ENCODE data around the gene SDF4.
A peak's percentile ranks its signal among the peaks of the same experiment; 100 is the strongest.

Gene SDF4

GRCh38 chr1:1236176-1236763 is 4.5 kb upstream of the SDF4 start:
- no peak overlapping the region for H4K8ac ChIP-seq (ENCODE audit: low read depth, low read length)
- H3K27ac ChIP-seq (replicated peaks; ENCODE audit: low read length): no peak overlapping the region
- peak overlapping the region; percentile 8 for H3K14ac ChIP-seq (ENCODE audit: low read length)
- H3K4ac ChIP-seq (ENCODE audit: low read length): no peak overlapping the region
- peaks cover 17 to 41% of the 10 kb centered on the region in 2 donors for H3K4me1 ChIP-seq (ENCODE audit: control insufficient read depth in 2 of 2, insufficient read depth in 1 of 2, low read depth in 1 of 2, low read length in 2 of 2)
- no peak overlapping the region for H2AFZ ChIP-seq (ENCODE audit: low read length)
- no peak for DNase-seq (ENCODE audit: low spot score)
- peak overlapping the region; percentile 87 for H3K23ac ChIP-seq (ENCODE audit: low read depth, low read length, poor library complexity)
- H2AK5ac ChIP-seq (ENCODE audit: low read depth, low read length): peak overlapping the region; percentile 46
- no peak overlapping the region for H2BK120ac ChIP-seq (ENCODE audit: low read depth, low read length)
- peaks cover 12% of the 10 kb centered on the region for H3K79me1 ChIP-seq (ENCODE audit: low read depth, low read length)
- no peak overlapping the region for H3K4me2 ChIP-seq (ENCODE audit: insufficient read depth, low read length, poor library complexity, severe bottlenecking)
- no peak overlapping the region for H3K4me3 ChIP-seq (ENCODE audit: low read length in 2 of 2)
- peaks cover 0 to 12% of the 10 kb centered on the region in 2 donors for H3K9me3 ChIP-seq (replicated peaks in 1 of 2; ENCODE audit: control insufficient read depth in 2 of 2, insufficient read depth in 1 of 2, low read depth in 1 of 2, low read length in 2 of 2)
- WGBS, 2 donors (ENCODE audit: extremely low coverage in 2 of 2, insufficient read length in 2 of 2, insufficient replicate concordance in 1 of 2): no CpG with 5 or more reads among the region's 22 CpGs
- peaks cover 12 to 22% of the 10 kb centered on the region in 2 donors for H3K36me3 ChIP-seq (replicated peaks in 1 of 2; ENCODE audit: control insufficient read depth in 2 of 2, insufficient read depth in 2 of 2, low read length in 2 of 2)
- peaks cover 0 to 4% (median 0%) of the 10 kb centered on the region in 3 experiments for H3K27me3 ChIP-seq (ENCODE audit: control insufficient read depth in 3 of 3, insufficient read depth in 3 of 3, low read depth in 1 of 3, low read length in 3 of 3)
- H2BK5ac ChIP-seq (ENCODE audit: low read length): no peak overlapping the region
- no peak overlapping the region for H3K9ac ChIP-seq (ENCODE audit: low read depth, low read length, poor library complexity)
- H3K18ac ChIP-seq (ENCODE audit: low read length): peak overlapping the region; percentile 48
- H4K91ac ChIP-seq (ENCODE audit: low read depth, low read length, poor library complexity): no peak overlapping the region
- H2BK12ac ChIP-seq (ENCODE audit: low read length): no peak overlapping the region
- no peak overlapping the region for H2BK15ac ChIP-seq (ENCODE audit: low read length)

- H3K9me3 ChIP-seq (replicated peaks in 1 of 2; ENCODE audit: control insufficient read depth in 2 of 2, insufficient read depth in 1 of 2, low read depth in 1 of 2, low read length in 2 of 2): peaks cover 0 to 12% of the 10 kb centered on the region in 2 donors
- DNase-seq (ENCODE audit: low spot score): no peak
- no peaks in the 10 kb centered on the region for H3K27me3 ChIP-seq (ENCODE audit: control insufficient read depth in 3 of 3, insufficient read depth in 3 of 3, low read depth in 1 of 3, low read length in 3 of 3)
- H2BK5ac ChIP-seq (ENCODE audit: low read length): peak overlapping the region; percentile 19
- no peak overlapping the region for H3K4me3 ChIP-seq (ENCODE audit: low read length in 2 of 2)
- no peak overlapping the region for H3K4me2 ChIP-seq (ENCODE audit: insufficient read depth, low read length, poor library complexity, severe bottlenecking)
- no peak overlapping the region for H3K9ac ChIP-seq (ENCODE audit: low read depth, low read length, poor library complexity)
- H3K4ac ChIP-seq (ENCODE audit: low read length): no peak overlapping the region
- peaks cover 12 to 23% of the 10 kb centered on the region in 2 donors for H3K36me3 ChIP-seq (replicated peaks in 1 of 2; ENCODE audit: control insufficient read depth in 2 of 2, insufficient read depth in 2 of 2, low read length in 2 of 2)
- H3K27ac ChIP-seq (replicated peaks; ENCODE audit: low read length): no peak overlapping the region
- no peak overlapping the region for H2AFZ ChIP-seq (ENCODE audit: low read length)
- H3K4me1 ChIP-seq (ENCODE audit: control insufficient read depth in 2 of 2, insufficient read depth in 1 of 2, low read depth in 1 of 2, low read length in 2 of 2): peaks cover 20 to 44% of the 10 kb centered on the region in 2 donors
- no peak overlapping the region for H2BK12ac ChIP-seq (ENCODE audit: low read length)
- peaks cover 12% of the 10 kb centered on the region for H3K79me1 ChIP-seq (ENCODE audit: low read depth, low read length)
- no peak overlapping the region for H2BK15ac ChIP-seq (ENCODE audit: low read length)
- no peak overlapping the region for H3K18ac ChIP-seq (ENCODE audit: low read length)
- no peak overlapping the region for H2BK120ac ChIP-seq (ENCODE audit: low read depth, low read length)
- H4K8ac ChIP-seq (ENCODE audit: low read depth, low read length): no peak overlapping the region
- WGBS, 2 donors (ENCODE audit: extremely low coverage in 2 of 2, insufficient read length in 2 of 2, insufficient replicate concordance in 1 of 2): no CpG with 5 or more reads among the region's 27 CpGs
- no peak overlapping the region for H4K91ac ChIP-seq (ENCODE audit: low read depth, low read length, poor library complexity)
- H3K23ac ChIP-seq (ENCODE audit: low read depth, low read length, poor library complexity): peak overlapping the region; percentile 34
- H2AK5ac ChIP-seq (ENCODE audit: low read depth, low read length): no peak overlapping the region
- peak overlapping the region; percentile 63 for H3K14ac ChIP-seq (ENCODE audit: low read length)
These were observed 3.4 kb upstream of the SDF4 start for GRCh38 chr1:1235016-1235744.

- Histone ChIP-seq H2BK5ac (ENCODE audit: low read length) (no peak overlapping the region), H3K4me3 (ENCODE audit: low read length in 2 of 2) (no peak overlapping the region), H3K9me3 (replicated peaks in 1 of 2; ENCODE audit: control insufficient read depth in 2 of 2, insufficient read depth in 1 of 2, low read depth in 1 of 2, low read length in 2 of 2) (peaks cover 0 to 12% of the 10 kb centered on the region in 2 donors), H4K8ac (ENCODE audit: low read depth, low read length) (no peak overlapping the region), H4K91ac (ENCODE audit: low read depth, low read length, poor library complexity) (no peak overlapping the region), H3K4me1 (ENCODE audit: control insufficient read depth in 2 of 2, insufficient read depth in 1 of 2, low read depth in 1 of 2, low read length in 2 of 2) (peaks cover 14 to 35% of the 10 kb centered on the region in 2 donors), H3K27ac (replicated peaks; ENCODE audit: low read length) (no peak overlapping the region), H3K14ac (ENCODE audit: low read length) (no peak overlapping the region), H3K23ac (ENCODE audit: low read depth, low read length, poor library complexity) (peak overlapping the region; percentile 8), H3K36me3 (replicated peaks in 1 of 2; ENCODE audit: control insufficient read depth in 2 of 2, insufficient read depth in 2 of 2, low read length in 2 of 2) (peaks cover 12 to 32% of the 10 kb centered on the region in 2 donors), H3K9ac (ENCODE audit: low read depth, low read length, poor library complexity) (no peak overlapping the region), H3K79me1 (ENCODE audit: low read depth, low read length) (peaks cover 12% of the 10 kb centered on the region), H3K18ac (ENCODE audit: low read length) (no peak overlapping the region), H3K4ac (ENCODE audit: low read length) (no peak overlapping the region), H2BK120ac (ENCODE audit: low read depth, low read length) (no peak overlapping the region), H3K27me3 (ENCODE audit: control insufficient read depth in 3 of 3, insufficient read depth in 3 of 3, low read depth in 1 of 3, low read length in 3 of 3) (no peaks in the 10 kb centered on the region), H2BK15ac (ENCODE audit: low read length) (no peak overlapping the region), H2AK5ac (ENCODE audit: low read depth, low read length) (no peak overlapping the region), H3K4me2 (ENCODE audit: insufficient read depth, low read length, poor library complexity, severe bottlenecking) (no peak overlapping the region), H2BK12ac (ENCODE audit: low read length) (no peak overlapping the region), H2AFZ (ENCODE audit: low read length) (no peak overlapping the region)
- no peak for DNase-seq (ENCODE audit: low spot score)
- no CpG with 5 or more reads among the region's 28 CpGs for WGBS, 2 donors (ENCODE audit: extremely low coverage in 2 of 2, insufficient read length in 2 of 2, insufficient replicate concordance in 1 of 2)
These were observed 2.5 kb upstream of the SDF4 start for GRCh38 chr1:1234180-1234808.

- Histone ChIP-seq H3K23ac (ENCODE audit: low read depth, low read length, poor library complexity) (no peak overlapping the region), H3K4me3 (ENCODE audit: low read length in 2 of 2) (no peak overlapping the region), H2AK5ac (ENCODE audit: low read depth, low read length) (peak overlapping the region; percentile 100), H3K9ac (ENCODE audit: low read depth, low read length, poor library complexity) (no peak overlapping the region), H3K14ac (ENCODE audit: low read length) (no peak overlapping the region), H3K4me1 (ENCODE audit: control insufficient read depth in 2 of 2, insufficient read depth in 1 of 2, low read depth in 1 of 2, low read length in 2 of 2) (peaks cover 14 to 30% of the 10 kb centered on the region in 2 donors), H3K18ac (ENCODE audit: low read length) (no peak overlapping the region), H2BK5ac (ENCODE audit: low read length) (no peak overlapping the region), H3K79me1 (ENCODE audit: low read depth, low read length) (peaks cover 13% of the 10 kb centered on the region), H2BK12ac (ENCODE audit: low read length) (no peak overlapping the region), H3K9me3 (replicated peaks in 1 of 2; ENCODE audit: control insufficient read depth in 2 of 2, insufficient read depth in 1 of 2, low read depth in 1 of 2, low read length in 2 of 2) (peaks cover 0 to 12% of the 10 kb centered on the region in 2 donors), H3K4me2 (ENCODE audit: insufficient read depth, low read length, poor library complexity, severe bottlenecking) (no peak overlapping the region), H2BK15ac (ENCODE audit: low read length) (no peak overlapping the region), H3K4ac (ENCODE audit: low read length) (no peak overlapping the region), H2AFZ (ENCODE audit: low read length) (no peak overlapping the region), H3K27ac (replicated peaks; ENCODE audit: low read length) (no peak overlapping the region), H3K36me3 (replicated peaks in 1 of 2; ENCODE audit: control insufficient read depth in 2 of 2, insufficient read depth in 2 of 2, low read length in 2 of 2) (peaks cover 14 to 37% of the 10 kb centered on the region in 2 donors), H2BK120ac (ENCODE audit: low read depth, low read length) (no peak overlapping the region), H4K8ac (ENCODE audit: low read depth, low read length) (no peak overlapping the region), H3K27me3 (ENCODE audit: control insufficient read depth in 3 of 3, insufficient read depth in 3 of 3, low read depth in 1 of 3, low read length in 3 of 3) (no peaks in the 10 kb centered on the region), H4K91ac (ENCODE audit: low read depth, low read length, poor library complexity) (no peak overlapping the region)
- WGBS, 2 donors (ENCODE audit: extremely low coverage in 2 of 2, insufficient read length in 2 of 2, insufficient replicate concordance in 1 of 2): no CpG with 5 or more reads among the region's 15 CpGs
- no peak for DNase-seq (ENCODE audit: low spot score)
These were observed 1.7 kb upstream of the SDF4 start for GRCh38 chr1:1233567-1233892.

Data from neuronal stem cell (in vitro differentiated cells).